A204.1 (cell line): ENCODE data around the gene IL1R2.
"Not testable (repeated sequence)": the region's sequence is repeated elsewhere in the genome, so short reads cannot be mapped to it uniquely, and the experiment has no call there.

Experiments
- FAIRE-seq: peaks from 2 replicates; lab custom pipeline; 2012; peaks lifted over from hg19 to GRCh38; lab: Jason Lieb, UNC

Gene IL1R2

GRCh38 chr2:102061962-102062795 lies 70.4 kb downstream of the IL1R2 start:
- no peak for FAIRE-seq

DNA sequence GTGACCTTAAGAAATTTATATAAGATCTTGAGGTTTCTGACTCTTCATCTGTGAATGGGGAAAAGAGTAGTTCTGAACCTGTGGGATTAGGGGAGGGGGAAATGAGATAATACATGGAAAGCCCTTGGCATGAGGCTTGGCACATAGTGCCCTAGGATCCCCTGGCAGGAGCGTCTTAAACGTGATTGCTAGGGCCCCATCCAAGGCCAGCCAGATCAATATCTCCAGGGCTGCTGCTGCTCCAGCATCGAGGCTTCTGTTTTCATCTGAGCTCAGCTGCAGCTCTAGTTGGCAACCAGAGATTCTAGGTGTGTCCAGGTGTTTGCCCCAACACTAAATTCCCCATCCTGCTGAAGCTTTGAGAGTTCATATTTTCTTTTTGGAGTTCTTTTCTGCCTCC lies 71.0 kb downstream of the IL1R2 start:
- FAIRE-seq: no peak

DNA sequence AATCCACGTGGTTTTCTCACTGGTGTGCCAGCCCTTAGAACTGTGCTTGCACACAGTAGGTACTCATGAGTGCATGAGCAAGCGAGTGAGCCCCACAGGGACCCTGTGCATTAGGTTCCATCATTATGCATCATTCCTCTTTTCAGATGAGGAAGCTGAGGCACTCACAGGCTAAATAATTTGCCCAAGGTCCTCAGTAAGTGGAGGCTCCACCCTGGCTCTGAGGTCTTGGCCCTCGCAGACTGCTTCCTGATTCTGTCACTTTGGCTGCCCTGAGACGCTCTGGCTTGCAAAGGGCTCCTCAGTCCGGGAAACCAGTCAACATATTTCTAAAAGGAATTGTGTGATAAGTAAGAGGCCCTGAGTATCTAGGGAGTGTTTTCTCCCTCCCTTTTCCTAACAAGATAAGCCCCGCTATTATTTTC lies 71.7 kb downstream of the IL1R2 start:
- no peak for FAIRE-seq

DNA sequence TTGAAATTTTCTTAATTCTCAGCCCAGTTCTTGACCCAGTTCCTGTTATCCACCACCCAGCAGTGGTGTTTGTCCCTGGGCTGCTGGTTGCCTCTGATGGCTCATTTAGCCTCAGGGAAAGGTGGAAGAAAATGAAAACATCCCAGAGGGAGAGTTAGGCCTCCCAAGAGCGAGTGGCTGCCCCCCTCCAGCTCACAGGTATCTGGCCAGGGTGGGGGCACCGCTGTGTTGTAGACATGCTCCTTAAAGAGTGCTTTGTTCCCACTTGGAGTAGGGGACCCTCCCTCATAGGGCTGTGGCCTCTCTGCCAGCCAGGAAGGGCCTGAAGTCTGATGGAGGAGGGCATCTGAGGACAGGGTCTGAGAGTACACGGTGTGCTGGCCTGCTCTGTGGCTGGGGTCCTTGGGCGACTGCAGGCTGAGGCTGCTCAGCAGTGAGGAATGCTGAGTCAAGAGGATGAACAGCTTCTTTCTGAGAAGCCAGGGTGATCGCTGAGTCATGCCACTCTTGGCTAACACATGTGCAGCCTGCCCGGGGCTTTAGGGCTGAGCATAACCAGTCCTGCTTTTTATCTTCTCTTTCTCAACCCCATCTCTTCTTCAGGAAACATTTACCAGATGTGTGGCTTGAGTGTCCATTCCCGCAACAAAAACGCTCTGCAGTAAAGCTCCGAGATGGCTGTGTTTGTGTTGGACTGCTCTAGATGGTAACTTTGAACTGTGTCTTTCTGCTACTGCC lies 72.3 kb downstream of the IL1R2 start:
- FAIRE-seq: no peak

DNA sequence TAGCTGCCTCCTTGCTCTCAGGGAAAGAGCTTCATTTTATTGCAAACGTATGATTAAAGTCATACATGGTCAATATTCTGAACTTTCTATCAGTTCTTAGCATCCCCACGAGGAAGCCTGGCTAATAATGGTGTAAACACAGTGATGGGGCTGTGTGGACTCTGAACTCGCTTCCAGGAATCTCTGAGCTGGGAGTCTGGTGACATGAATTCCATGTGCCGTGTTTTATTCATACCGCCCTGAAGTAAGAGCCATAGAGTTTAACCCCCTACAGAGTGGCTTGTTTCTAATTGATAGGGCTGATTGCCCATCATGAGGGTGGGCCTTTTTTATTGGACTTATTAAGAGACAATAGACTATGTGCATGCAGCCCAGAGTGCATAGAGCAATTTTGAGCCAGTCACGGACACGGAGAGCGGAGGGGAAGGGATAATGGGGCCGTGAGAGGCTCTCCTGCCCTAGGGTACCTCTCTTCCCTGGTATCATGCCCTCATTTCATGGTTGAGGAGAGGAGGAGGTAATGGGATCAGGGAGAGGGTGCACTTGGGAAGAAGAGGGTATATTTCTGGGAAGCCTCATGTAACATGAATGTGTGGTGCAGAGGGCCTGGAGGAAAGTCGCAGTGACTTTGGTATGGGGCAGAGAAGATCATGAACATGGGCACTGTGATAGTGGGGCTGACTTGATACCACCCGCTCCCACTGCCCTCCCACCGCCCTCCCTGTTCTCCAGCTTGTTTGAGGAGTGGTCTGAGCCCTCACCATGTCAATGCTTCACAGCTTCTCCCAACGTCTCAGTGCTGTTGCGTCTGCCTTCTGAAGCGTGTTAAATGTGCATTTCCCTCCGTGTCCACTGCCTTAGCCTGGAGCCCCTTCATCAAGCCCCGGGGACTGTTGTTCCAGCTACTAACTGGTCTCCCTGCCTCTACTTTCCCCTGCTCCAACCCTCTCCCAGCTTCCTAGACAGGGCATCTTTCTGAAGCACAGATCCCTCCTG lies 73.2 kb downstream of the IL1R2 start:
- no peak for FAIRE-seq

DNA sequence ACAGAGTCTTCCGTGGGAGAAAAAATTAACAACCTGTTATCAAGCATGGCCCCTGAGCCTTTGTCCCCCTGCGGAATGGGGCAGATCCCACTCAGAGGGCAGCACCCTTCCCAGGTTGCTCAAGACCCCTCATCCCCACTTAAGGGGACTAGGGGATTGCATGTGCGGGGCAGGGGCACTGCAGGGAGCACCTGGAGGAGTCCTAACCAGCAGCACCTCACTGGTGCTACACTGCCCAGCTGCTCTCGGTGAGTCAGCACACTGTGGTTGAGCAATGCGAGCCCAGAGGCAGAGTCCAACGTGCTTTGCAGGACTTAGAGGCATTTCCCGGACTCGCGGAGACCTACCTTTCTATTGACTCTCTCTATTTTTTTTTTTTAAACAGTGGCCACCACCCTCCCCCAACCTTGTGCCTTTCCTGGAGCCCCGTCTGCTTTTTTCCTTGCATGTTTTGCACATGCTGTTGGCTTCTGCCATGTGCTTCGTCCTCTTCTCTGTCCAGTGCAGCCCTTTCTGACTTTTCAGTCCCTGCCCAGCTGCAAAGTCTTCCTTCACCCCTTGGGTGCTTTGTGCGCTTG lies 74.0 kb downstream of the IL1R2 start:
- no peak for FAIRE-seq

- FAIRE-seq: no peak
Measured at GRCh38 chr2:102066554-102066953, 74.8 kb downstream of the IL1R2 start.

- FAIRE-seq: not testable (repeated sequence)
Measured at GRCh38 chr2:102068126-102068525, 76.4 kb downstream of the IL1R2 start.

- no peak for FAIRE-seq
Measured at GRCh38 chr2:102069311-102069974, 77.7 kb downstream of the IL1R2 start.

GRCh38 chr2:102070058-102070642 lies 78.4 kb downstream of the IL1R2 start:
- no peak for FAIRE-seq

DNA sequence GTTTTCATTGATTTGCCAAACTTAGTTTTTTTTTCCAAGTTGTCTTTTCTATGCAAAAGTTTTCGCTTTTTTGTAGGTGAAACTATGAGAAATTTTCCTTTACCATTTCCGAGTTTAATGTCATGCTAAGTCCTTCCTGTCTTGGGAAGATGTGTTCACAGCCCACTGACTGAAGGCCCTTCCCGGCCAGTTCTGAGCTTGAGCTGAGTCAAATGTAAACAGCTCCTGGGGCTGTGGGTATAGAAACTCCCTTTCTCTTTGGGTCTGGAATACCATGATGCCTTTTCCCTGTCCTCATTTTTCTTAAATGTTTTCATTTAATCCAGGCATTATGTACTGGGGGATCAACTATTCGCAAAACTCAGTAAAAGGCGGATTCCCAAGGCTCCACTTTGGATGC lies 81.0 kb downstream of the IL1R2 start:
- no peak for FAIRE-seq

- no peak for FAIRE-seq
Measured at GRCh38 chr2:102073168-102073724, 81.5 kb downstream of the IL1R2 start.

GRCh38 chr2:102074152-102074783 lies 82.5 kb downstream of the IL1R2 start:
- FAIRE-seq: no peak

DNA sequence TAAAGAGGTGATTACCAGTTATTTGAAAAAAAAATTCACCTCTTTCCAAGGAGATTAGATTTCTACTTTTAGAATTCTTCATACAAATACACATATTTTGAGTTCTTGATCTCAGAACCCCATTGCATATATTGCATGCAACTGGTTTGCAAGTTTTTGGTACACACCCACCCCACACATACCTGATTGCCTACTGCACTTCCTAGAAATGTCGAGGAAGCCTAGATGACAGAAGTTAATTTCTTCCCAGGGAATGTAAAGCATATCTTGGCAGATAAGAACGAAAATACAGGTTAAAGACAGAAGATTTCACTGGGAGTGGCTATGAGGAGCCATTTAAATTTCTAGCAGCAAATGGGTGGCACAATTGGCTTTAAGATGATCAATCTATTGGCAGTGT lies 83.7 kb downstream of the IL1R2 start:
- no peak for FAIRE-seq

- no peak for FAIRE-seq
Measured at GRCh38 chr2:102076512-102076911, 84.8 kb downstream of the IL1R2 start.
